Activated gamma-delta T cell treated with anti-CD3 and anti-CD28 coated beads, Interleukin-2, amount 50 U/mL, for 16 hours (primary cell): Measurements from ENCODE around the gene SLC43A1.
"Not testable (repeated sequence)": the region's sequence is repeated elsewhere in the genome, so short reads cannot be mapped to it uniquely, and the experiment has no call there.

Source experiments
- DNase-seq: peaks from one replicate; pipeline ENCODE4 v3.0.0-alpha.2; 2020; ENCODE audit warnings: low read depth

The SLC43A1 gene

DNA sequence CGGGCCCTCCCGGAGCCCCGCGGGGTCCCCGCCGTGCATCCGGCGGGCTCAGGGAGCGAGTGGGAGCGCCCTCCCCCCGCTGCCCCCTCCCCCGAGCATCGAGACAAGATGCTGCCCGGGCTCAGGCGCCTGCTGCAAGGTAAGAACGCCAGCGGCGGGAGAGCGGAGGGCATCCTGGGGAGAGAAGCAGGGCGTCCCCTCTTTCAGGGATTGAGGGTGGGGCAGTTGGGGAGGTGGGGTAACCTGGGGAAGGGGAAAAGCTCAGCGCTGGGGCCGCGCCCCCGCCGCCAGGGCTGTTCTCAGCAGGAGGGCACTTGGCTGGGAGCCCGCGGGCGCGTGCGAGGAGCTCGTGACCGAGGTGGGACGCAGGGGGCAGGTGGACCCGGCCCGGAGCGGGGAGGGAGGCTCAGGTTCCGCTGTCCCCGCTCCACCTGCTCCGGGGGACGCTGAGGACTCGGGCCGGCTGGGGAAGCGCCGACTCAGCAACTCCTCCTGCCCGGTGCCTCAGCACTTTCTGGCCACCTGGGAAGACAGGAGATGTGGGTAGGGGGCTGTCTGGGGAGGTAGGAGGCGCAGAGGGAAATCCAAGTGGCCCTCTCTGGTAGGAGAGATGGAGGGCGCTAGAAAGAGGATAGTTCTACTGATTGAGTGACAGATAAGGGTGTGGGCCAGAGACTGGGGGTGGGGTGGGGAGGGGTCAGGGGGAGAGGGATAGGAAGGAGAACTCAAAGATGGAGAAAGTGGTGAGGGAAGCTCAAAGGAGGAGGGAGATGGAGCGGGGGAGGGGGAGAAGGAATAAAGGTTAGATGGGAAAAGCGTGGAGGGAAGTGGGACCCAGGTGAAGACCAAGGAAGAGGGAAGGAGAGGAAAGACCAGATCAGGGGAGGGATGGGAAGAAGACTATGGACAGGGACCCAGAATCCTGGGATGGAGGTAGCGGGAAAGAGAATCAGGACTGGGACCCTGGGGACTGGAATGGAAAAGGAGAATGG, 54.4 kb downstream of the SLC43A1 start:
- no peak for DNase-seq

DNA sequence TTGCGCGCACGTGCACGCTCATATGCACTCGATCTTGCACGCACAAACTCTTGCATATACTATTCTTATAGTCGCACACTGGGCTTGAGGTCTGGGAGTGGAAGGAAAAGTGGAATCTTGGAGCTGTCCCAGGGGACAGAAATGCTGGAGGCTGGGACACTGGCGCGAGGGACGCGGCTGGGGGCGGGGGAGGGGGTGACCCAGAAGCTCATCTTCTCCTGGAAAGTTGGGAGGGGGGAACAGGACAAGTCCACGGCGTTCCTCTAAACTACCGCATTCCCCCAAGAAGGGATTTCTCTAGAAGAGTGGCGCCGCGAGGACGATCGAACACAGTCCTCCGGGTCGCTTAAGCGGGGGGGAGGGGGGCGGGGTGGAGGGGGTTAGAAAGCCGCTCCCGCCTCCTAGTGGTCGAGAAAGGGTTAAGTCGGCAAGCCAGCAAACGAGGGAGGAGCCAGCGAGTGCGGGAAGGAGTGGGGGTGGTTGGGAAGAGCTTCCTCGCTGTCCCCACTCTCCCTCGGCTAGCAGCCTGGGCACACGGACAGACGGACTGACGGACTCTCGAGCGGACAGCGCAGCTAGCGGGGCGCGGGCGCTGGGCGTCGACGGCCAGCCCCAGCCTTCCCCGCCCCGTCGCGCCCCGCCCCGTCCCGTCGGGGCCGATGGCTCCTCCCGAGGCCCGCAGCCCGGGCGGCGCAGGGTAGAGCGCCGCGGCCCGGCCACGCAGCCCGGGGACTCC, 55.3 kb downstream of the SLC43A1 start, which contains the start of gene RTN4RL2:
Gene RTN4RL2 (plus strand): TSS at position 507 of the 736 bp plus-strand sequence. CDS start 338 bp downstream, outside the sequence.
- DNase-seq: no peak

DNA sequence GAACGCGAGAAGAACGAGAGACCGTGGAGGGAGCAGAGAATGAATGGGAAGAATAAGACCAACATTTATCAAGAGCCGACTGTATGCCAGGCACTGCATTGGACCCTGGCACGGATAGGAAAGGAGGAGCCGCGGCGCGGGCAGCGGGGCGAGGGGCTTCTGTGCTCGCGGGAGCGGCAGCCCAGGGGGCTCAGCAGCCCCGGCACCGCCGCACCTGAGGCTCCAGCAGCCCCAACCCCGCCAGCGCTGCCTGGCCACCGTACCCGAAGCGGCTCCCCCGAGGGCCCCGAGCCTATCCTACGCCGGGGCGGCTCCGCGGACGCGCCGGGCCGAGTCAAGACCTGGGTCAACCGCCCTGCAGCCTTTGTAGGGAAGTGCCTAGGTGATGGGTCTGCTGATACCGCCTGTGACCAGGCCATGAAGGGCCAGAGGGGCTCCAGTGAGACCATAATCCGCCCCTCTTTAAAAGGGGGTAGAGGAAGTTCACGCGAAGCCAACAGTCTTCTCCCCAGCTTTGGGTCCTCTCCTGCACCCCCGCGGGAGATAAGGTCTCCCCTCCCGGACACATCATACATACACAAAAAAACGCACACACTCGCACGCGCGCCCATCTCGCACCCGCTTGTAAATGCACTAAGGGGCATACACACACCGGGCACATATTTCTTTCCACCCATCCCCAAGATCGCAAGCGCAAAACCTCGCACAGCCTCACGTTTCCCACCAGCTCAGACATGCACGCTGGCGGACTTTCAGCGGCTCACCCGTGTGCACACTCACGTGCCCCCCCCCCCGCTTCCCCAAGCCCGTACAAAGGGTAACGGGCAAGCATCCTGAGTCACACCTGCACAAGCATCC, 56.1 kb downstream of the SLC43A1 start:
- DNase-seq: no peak

DNA sequence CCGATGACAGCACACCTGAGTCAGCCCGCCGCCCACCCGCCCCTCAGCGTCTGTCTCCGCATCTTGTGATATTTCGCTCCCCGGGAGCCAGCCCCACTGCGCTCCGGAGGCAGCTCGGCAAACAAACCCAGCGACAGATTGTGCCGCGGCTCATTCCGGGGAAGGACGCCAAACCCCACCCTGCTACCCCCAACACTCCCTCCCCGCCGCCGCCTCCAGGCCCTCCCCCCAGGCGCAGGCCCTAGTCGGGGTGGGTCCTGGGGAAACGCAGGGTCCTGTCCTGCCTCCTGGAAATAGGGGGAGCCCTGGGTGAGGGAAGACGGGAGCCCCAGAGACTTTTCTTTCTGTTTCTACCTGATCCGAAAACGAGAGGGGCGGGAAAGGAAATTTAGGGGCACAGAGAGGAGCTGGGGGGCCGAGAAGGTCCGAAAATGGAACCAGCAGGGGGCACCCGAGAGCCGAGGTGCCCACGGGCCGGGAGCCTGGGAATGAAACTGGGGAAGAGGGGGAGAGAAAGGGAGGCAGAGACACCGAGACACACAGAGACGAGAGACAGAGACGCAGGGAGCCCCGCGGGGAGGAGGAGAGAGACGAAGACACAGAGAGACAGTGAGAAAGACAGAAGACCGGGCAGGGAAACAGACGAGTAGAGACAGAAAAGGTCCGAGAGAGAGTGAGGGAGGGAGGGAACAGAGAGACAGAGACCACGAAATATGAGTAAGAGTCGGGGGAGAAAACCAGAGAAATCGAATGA, 56.9 kb downstream of the SLC43A1 start:
- DNase-seq: no peak

- no peak for DNase-seq
These were observed 57.5 kb downstream of the SLC43A1 start for GRCh38 chr11:57458060-57458409.

GRCh38 chr11:57457643-57458023, 57.9 kb downstream of the SLC43A1 start:
- DNase-seq: no peak

DNA sequence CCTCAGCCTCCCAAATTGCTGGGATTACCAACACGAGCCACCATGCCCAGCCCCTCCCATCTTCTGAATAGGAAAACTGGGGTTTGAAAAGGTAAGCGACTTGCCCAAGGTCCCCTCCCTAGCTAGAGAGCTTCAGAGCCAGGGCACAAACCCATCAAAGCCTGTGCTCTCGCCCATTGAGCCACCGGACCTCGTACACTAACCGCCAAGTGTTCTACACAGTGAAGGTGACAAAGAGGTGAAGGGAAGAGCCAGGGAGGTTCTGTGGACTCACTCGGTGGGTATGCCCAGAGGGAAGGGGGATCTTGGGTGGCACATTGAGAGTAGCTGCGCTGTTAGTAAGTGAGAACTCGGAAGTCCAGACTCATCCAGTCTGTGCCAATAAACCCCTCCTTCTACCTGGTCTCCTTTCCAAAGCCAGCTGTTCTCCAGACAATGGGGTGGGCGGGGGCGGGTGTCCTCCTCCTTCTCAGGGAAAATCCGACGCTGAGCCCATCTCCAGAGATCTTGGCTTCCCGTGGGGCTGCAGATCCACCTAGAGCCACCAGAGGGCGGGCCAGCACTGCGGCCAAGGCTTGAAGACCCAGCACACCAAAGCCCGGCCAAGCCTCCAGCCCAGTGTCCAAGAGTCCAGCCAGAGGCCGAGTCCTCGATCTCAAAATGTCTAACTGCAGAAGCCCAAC, 58.4 kb downstream of the SLC43A1 start:
- DNase-seq: peak; percentile 66

DNA sequence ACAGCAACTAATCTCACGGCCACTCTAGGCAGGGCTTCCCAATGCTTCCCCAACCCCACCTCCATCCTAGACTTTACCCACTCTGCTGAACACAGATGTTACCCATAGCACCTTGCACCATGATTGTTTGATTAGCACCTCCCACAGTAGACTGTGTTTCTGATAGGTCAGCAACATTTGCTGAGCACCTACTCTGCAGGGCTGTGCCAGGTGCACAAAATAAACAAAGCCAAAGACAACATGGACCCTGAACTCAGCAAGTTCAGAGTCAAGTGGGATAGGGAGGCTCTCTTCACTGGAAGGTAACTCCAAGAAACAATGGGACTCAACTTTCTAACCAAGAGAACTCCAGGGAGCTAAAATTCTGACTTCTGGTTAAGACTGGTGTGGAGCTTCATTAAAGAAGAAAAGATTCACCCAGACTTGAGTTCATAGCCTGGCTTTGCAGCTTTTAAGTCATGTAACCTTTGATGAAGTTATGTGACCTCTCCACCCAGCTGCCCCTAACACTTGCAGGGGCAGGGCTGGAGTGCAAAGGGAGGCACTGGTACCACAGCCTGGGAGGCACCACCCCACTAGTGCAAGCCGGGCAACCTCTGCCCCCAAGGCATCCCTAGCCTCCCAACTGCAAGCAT, 61.8 kb downstream of the SLC43A1 start:
- DNase-seq: no peak

GRCh38 chr11:57446055-57446454, 69.4 kb downstream of the SLC43A1 start:
- DNase-seq: no peak

DNA sequence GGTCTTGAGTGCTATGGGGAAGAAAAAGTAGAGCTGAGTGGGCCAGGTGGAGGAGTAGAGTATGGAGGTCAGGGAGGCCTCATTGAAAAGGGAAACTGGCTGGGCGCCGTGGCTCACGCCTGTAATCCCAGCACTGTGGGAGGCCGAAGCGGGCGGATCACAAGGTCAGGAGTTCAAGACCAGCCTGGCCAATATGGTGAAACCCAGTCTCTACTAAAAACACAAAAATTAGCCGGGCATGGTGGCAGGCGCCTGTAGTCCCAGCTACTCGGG, 70.4 kb downstream of the SLC43A1 start:
- DNase-seq: not testable (repeated sequence)

DNA sequence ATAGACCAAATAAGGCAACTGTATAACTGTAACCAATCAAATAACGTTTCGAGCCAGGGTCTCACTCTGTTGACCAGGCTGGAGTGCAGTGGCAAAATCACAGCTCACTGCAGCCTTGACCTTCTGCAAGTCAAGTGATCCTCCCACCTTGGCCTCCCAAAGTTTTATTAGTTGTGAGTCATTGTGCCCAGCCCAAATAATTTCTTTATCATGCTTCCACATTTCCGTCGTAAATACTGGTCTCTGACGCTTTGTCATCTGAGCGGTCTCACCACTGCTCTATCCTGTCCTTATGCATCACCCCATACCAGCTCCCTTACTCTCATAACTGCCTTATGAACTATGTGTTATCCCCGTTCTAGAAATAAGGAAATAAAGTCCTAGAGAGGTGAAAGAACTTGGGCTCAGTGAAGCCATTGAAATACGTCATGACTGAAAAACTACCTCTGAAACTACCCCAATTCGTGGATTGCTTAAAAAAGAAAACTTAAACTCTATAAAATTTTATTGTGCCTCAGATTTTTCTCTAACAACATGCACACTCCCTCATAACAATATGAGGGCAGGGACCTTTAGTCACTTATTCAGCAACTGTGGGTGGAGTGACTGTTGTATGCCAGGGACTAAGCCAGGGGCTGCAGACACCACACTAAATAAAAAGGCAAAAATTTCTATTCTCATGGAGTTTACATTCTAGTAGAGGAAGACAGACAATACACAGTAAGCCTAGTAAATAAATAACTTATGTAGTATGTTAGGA, 71.0 kb downstream of the SLC43A1 start:
- DNase-seq: no peak

DNA sequence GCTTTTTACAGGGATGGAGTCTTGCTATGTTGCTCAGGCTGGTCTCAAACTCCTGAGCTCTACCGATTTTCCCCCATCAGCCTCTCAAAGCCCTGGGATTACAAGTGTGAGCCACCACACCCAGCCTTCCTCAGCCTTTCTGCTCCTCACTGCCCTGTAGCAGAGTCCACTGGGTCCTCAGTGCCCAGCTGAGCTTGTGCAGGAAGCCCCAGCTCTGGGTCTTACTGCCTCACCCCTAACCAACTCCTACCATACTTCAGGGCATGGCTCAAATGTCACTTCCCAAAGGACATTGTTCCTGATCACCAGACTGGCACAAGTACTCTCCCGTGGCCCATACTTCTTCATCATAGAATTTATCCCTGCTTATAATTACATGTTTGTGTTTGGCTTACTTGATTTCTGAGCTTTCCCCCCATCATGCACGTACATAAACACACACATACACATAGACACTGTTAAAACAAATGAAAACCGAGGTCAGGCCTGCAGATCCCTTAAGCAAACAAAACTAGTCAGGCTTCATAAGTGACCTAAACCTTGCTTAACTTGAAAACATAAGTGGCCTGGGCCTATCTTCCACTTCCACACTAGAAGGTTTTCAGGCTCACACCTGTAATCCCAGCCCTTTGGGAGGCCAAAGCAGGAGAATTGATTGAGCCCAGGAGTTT, 74.6 kb downstream of the SLC43A1 start:
- DNase-seq: no peak

DNA sequence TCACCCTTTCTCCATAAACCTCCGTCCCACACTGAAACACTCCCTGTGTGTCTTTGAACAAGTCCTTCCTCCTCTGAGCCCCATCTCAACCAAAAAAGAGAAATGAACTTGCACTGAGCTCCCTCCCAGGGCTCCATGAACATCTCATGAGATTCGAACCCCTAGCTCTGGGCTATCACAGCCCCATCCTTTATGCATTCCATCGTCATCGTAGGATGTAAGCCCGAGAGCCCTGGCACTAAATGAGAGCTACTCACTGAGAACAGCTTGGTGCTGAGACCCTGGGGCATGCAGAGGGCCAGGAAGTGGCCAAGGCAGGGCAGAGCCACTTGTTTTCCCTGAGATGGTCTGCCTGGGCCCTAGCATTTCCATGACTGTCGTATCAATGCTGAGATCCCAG, 75.7 kb downstream of the SLC43A1 start:
- no peak for DNase-seq

GRCh38 chr11:57438345-57439285, 76.9 kb downstream of the SLC43A1 start:
- DNase-seq: no peak

- DNase-seq: no peak
These were observed 79.5 kb downstream of the SLC43A1 start for GRCh38 chr11:57436031-57436430.

GRCh38 chr11:57434640-57435546, 80.6 kb downstream of the SLC43A1 start:
- no peak for DNase-seq
